NK-92 (cell line): ENCODE measurements around the gene MADD.
"Not testable (repeated sequence)": the region's sequence is repeated elsewhere in the genome, so short reads cannot be mapped to it uniquely, and the experiment has no call there.

Experiments
- DNase-seq: peaks from one replicate; lab custom pipeline; 2025; ENCODE audit not compliant: unreplicated experiment; lab: John Stamatoyannopoulos, UW

The MADD gene

DNA sequence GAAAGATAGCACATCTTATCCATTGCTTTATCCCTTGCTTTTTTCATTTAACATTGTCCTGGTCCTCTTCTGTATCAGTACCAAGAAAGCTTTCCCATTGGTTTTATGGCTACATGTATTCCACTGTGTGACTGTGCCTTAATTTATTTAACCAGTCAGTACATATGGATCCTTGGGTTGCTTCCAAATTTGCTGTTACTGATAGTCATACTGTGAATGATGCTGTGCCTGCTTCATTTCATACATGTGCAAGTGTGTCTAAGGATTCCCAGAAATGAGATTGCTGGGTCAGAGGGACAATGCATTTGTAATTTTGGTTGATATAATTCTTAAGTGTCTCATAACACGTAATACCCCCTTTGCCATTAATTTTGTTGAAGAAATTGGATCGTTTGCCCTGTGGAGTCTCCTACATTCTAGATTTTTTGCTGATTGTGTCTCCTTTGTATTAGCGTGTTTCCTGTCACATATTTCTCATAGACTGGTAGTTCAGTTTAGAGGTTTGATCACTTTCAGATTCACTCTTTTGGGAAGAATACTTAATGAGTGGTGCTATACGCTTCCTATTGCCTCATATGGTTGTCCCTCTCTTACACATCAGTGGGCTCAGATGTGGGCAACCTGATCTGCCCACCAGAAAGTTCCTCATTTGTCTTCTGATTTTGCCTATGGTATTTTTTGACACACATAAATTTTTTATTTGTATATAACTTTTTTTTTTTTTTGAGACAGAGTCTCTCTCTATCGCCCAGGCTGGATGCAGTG lies 47.3 kb downstream of the MADD start:
- DNase-seq = no peak

- no peak for DNase-seq
Observed at GRCh38 chr11:47318166-47318565, 48.2 kb downstream of the MADD start.

GRCh38 chr11:47324520-47324919 lies 54.6 kb downstream of the MADD start:
- no peak for DNase-seq

DNA sequence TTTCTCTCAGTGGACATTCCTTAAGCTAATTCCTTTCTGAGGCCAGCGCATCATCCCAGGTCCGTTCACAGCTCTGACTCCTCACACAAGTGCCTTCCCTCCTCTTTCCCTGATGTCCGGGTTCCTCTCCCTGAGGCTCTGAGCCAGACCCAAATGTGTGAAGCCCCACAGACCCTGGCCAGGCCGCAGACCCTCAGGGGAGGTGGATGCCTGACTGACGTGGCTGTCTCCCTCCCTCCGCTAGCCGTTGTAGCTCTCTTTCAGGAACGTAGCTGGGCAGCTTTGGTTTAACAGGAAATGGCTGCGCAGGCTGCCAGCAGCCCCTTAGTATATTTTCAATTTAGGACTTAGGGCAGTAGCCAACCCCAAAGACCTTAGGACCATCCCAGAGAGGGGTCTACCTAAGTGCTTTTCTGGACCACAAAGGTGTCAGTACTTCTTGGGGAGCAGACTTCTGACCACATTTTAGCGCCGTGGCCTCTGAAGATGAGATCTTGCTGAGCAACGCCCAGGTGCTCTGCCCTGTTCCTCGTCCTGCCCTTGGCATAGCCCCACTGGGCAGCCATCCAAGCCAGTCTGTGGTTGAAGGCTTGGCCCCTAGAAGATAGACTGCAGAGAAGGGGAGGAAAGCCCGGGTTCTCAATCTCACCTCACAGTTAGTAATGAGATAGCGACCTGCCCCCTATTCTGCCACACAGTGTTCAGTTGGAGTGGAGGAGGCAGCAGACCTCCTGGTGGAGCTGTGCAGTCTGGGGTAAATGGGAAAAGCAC lies 55.5 kb downstream of the MADD start:
- no peak for DNase-seq

- DNase-seq = no peak
Observed at GRCh38 chr11:47326198-47326597, 56.3 kb downstream of the MADD start.

GRCh38 chr11:47327025-47327424 lies 57.1 kb downstream of the MADD start:
- DNase-seq = no peak

DNA sequence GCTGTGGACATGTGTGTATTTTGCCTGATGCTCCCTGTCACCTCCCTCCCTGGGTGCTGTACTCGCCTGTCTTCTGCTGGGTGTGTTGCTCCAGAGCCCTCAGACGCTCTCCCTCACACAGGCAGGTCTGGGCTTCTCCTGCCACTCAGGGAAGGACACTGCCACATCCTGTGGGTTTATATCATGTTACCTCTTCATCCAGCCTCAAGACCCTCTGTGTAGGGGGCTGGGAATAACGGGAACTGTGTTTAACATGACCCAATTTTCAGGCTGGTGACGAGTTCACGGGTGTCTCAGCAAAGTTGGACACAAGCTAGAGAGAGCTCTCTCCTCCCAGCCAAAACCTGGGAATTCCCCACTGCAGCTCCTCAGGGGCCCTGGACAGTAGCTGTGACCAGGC lies 58.0 kb downstream of the MADD start:
- no peak for DNase-seq

DNA sequence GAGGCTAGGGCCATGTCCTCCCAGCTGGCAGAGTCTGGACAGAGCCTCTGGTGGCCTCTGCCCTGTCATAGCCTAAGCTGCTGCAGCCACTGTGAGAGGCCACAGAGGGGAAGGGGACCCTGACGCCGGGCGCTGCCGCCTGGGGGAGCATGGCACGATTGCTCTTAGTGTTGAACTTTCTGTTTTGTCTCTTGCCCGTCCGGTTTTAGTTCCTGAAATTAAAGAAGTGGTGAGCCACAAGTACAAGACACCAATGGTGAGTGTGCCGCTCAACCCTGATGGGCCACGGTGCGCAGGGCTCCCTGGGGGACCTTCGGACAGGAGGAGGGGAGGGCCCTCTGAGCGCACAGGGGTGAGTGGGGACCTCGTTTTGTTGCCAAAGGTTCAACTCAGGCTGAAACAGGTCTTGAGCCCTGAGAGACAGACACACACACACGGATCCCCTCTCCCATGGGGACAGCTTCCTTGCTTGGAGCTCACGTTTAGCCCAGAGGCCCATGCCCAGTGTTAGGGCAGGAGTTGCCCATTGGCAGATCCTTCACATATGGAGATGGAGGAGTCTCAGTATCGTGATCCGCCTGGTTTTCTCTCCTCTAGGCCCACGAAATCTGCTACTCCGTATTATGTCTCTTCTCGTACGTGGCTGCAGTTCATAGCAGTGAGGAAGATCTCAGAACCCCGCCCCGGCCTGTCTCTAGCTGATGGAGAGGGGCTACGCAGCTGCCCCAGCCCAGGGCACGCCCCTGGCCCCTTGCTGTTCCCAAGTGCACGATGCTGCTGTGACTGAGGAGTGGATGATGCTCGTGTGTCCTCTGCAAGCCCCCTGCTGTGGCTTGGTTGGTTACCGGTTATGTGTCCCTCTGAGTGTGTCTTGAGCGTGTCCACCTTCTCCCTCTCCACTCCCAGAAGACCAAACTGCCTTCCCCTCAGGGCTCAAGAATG lies 58.8 kb downstream of the MADD start:
- DNase-seq = no peak

GRCh38 chr11:47329431-47329986 lies 59.6 kb downstream of the MADD start:
- no peak for DNase-seq

DNA sequence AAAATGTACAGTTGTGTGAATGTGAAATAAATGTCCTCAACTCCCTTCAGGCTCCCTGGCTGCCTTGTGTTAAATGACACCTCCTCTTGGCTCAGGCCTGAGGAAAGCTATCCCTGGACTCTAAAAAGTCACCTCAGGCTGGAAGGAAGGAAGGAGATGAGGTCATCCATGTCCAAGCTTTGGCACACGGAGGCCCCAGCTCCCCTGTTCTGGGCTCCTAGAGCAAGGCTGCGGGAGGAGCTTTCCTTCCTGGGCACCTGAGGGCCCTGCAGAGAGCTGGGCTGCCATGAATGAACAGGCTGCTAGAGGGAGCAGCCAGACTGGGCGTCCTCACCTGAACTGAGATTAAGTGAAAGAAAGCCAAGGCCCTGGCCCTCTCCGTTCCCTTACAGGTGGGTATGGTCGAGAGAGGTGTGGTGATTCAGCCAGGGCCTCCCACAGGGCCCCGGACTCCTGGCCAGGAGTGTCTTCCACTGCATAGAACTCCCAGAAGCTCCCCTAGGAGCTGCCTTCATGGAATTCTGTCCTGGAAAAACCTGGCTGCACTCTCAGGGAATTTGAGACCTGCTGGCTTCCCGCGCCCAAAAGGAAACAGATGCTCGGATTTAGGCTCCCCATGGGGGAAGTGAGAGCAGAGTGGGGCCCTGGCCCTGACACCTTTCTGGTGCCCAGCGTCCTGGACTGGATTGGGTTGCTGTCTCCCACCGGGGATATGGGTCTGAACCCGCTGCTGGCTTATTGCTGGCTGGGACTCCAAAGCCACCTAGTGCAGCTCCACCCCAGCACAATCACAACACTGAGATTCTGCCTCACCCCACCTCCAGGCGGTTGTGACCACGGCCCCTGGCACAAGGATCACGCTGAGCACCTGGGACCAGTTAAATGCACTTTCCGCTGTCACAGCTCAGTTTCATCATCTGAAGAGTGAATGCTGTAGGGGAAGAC lies 60.3 kb downstream of the MADD start:
- no peak for DNase-seq

- no peak for DNase-seq
Observed at GRCh38 chr11:47331454-47332302, 61.7 kb downstream of the MADD start.

DNA sequence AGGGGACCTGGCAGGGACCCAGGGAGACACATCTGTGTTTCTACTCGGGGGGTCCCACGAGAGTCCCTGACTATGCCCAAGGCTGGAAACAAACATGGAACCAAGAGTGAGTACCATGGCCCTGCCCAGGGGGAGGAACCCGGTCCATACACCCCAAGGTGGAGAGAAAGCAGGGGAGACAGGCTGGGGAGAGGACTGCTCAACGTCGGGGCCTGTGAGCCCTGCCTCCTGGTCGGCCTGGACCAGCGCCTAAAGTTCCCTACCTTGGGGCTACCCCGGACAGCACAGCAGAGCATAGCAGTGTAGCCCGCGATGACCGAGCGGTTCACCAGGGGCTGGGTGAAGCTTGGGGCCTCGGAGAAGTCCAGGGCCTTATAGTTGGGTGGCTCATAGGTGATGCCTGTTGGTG lies 62.4 kb downstream of the MADD start:
- DNase-seq = no peak

DNA sequence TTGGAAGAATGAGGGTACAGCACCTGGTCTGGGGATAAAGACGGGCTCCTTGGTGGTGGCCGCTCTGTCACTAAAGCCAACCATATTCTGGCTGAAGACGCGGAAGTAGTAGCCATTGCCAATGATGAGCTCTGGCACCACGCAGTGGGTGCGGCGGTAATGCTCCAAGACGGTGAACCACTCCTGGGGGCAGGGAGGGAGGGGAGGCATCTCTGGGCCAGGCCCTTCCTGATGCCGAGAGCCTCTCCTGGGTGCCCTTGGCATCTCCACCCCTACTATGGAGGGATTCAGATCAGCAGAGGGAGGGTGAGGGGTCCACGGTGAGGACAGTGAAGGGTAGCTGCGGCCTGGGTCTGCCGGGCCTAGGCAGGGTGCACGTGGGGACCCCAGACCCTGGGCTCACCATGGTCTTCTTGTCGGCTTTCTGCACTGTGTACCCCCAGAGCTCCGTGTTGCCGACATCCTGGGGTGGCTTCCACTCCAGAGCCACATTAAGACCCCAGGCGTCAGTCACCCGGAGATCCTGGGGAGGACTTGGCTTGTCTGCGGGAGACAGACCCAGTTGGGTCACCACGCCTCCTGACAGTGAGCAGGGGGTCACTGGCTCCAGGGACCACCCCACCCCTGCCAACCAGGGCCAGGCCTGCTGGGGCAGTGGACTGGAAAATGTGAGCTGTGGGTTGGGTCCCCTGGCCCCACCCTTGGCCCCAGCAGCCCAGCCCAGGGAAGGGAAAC lies 63.0 kb downstream of the MADD start:
- DNase-seq = no peak

- no peak for DNase-seq
Observed at GRCh38 chr11:47333526-47333845, 63.6 kb downstream of the MADD start.

DNA sequence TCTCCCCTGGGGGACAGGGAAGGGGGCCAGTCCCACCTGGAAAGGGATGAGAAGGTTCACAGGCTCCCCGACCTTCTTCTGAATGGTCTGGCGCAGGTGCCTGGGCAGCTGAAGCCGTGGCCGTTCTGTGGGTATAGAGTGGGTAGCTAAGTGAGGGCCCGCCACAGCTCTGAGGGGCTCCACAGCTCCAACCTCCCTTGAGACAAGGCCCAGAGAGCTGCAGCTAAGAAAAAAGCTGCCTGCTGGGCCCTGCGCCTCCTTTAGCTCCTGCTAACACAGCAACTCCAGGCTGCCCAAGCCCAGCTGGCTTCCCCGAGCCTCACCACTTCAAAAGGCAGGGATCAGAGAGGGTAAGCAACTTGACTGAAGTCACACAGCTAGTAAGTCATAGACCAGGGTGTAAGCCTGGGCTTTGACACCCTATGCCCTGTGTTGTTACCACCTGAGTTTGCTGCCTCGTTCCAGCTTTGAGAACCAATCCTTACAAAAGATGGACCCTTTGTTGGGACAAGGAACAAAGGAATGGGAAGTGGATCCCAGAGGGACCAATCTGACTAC lies 64.0 kb downstream of the MADD start:
- no peak for DNase-seq

DNA sequence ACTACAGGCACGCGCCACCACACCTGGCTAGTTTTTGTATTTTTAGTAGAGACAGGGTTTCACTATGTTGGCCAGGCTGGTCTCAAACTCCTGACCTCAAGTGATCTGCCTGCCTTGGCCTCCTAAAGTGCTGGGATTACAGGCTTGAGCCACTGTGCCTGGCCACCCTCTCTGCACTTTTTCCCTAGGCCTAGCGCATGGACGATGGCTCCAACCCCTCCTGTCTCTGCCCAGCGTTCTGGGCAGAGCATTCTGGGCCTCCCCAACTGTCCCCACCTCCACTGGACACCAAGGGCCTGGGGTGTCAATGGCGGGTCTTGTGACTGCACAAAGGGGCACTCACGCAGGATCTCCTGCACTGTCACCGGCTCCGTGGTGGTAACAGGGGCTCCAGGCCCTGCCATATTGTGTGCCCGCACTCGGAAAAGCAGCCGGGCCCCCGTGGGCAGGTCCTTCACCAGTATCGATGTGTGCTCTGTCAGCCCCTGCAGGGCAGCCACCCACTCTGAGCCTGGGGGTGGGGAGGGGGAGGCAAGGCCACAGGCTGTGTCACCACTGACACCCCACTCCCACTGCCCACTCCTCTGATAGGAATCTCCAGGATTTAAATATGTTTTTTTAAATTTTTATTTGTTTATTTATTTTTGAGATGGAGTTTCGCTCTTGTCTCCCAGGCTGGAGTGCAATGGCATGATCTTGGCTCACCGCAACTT lies 64.9 kb downstream of the MADD start:
- not testable (repeated sequence) for DNase-seq

- DNase-seq = no peak
Observed at GRCh38 chr11:47335733-47336132, 65.8 kb downstream of the MADD start.

- DNase-seq = no peak
Observed at GRCh38 chr11:47336595-47336994, 66.7 kb downstream of the MADD start.
